ENCODE results near the gene EPHB2. TPM values are rescaled to one million over a fixed set of nuclear protein-coding genes. Genes with fewer than 3 reads are reported as not detected.

EPHB2 gene
- total and polyA plus RNA-seq, 2 donors (not counting 3 experiments of a cell fraction or from before 2014, with no cell fraction given) = 50.8 to 69.1 TPM

GRCh38 chr1:22805672-22806038, 95.0 kb downstream of the EPHB2 start:
- H2AFZ ChIP-seq (ENCODE audit: low read depth, low read length) = no peak overlapping the region
- no peaks in the 10 kb centered on the region for H3K4me1 ChIP-seq (ENCODE audit: control insufficient read depth, extremely low read depth, insufficient read depth, low read length)
- FAIRE-seq (no peak), DNase-seq (ENCODE audit: low read depth, low spot score) (no peak)
- H3K79me2 ChIP-seq (ENCODE audit: control insufficient read depth, insufficient read depth, low read length) = no peaks in the 10 kb centered on the region
- dilution Hi-C loops (cut with MboI; ENCODE audit: extremely low pct_ligation_motif_present, low sequenced_read_pairs) (no loop called here), intact Hi-C loops (cut with micrococcal nuclease) (no loop called here)
- H3K9me3 ChIP-seq (replicated peaks; ENCODE audit: control insufficient read depth, insufficient read depth, low read length) = no peaks in the 10 kb centered on the region
- no peak overlapping the region for H3K4me3 ChIP-seq (replicated peaks in 1 of 3; ENCODE audit: insufficient read depth in 1 of 3, low read depth in 1 of 3, low read length in 3 of 3)
- no peak overlapping the region for H3K27ac ChIP-seq (ENCODE audit: insufficient read depth, low read depth, low read length)
- CTCF ChIA-PET = interaction anchor here (1.1 to 1.5 kb wide), 2 partner anchors 13 to 101 kb away, joined by 3 to 5 read pairs; no protein-coding TSS in a partner anchor
- TF ChIP-seq GATA2 (IDR thresholded peaks at IDR 0.05; ENCODE audit: insufficient read depth, insufficient read length, low read depth, low read length) (no peak), POLR2AphosphoS5 (IDR thresholded peaks at IDR 0.05; ENCODE audit: insufficient read depth, low read depth, low read length) (no peak), JUN (IDR thresholded peaks at IDR 0.05; ENCODE audit: borderline replicate concordance, insufficient read depth, insufficient read length, low read depth) (no peak), MYC (IDR thresholded peaks at IDR 0.05; ENCODE audit: low read depth, low read length) (no peak), MAX (IDR thresholded peaks at IDR 0.05; ENCODE audit: insufficient read depth, insufficient read length) (no peak), POLR2A (IDR thresholded peaks at IDR 0.05; ENCODE audit: low read depth, low read length) (no peak), EZH2 (IDR thresholded peaks at IDR 0.05; ENCODE audit: borderline replicate concordance, low read depth, low read length, severe bottlenecking) (no peak), FOS (IDR thresholded peaks at IDR 0.05; ENCODE audit: borderline replicate concordance, insufficient read depth, low read length) (no peak)
- TF ChIP-seq, protein P1, sequence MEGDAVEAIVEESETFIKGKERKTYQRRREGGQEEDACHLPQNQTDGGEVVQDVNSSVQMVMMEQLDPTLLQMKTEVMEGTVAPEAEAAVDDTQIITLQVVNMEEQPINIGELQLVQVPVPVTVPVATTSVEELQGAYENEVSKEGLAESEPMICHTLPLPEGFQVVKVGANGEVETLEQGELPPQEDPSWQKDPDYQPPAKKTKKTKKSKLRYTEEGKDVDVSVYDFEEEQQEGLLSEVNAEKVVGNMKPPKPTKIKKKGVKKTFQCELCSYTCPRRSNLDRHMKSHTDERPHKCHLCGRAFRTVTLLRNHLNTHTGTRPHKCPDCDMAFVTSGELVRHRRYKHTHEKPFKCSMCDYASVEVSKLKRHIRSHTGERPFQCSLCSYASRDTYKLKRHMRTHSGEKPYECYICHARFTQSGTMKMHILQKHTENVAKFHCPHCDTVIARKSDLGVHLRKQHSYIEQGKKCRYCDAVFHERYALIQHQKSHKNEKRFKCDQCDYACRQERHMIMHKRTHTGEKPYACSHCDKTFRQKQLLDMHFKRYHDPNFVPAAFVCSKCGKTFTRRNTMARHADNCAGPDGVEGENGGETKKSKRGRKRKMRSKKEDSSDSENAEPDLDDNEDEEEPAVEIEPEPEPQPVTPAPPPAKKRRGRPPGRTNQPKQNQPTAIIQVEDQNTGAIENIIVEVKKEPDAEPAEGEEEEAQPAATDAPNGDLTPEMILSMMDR (IDR thresholded peaks at IDR 0.05; ENCODE audit: extremely low read depth in 1 of 2, insufficient read depth in 1 of 2, low read depth in 1 of 2, low read length in 2 of 2) = no peak
- no peak overlapping the region for H3K4me2 ChIP-seq (ENCODE audit: insufficient read depth, low read length)
- H3K27me3 ChIP-seq (ENCODE audit: control insufficient read depth in 2 of 2, insufficient read depth in 2 of 2, low read length in 2 of 2) = no peaks in the 10 kb centered on the region
- no peaks in the 10 kb centered on the region for H4K20me1 ChIP-seq (replicated peaks; ENCODE audit: control insufficient read depth, extremely low read depth, insufficient read depth, low read length)
- no TSS peak for BruUV-seq (replicated peaks)
- H3K9ac ChIP-seq (replicated peaks; ENCODE audit: extremely low read depth, insufficient read depth, low read length) = no peak overlapping the region
- H3K9me1 ChIP-seq (replicated peaks; ENCODE audit: control insufficient read depth, extremely low read depth, insufficient read depth, low read length) = no peaks in the 10 kb centered on the region
- H3K36me3 ChIP-seq (ENCODE audit: control insufficient read depth in 2 of 2, extremely low read depth in 1 of 2, insufficient read depth in 2 of 2, low read length in 2 of 2) = no peaks in the 10 kb centered on the region
- POLR2A ChIA-PET = no interaction called here
